ENCODE results near the gene TAOK1.

DNA sequence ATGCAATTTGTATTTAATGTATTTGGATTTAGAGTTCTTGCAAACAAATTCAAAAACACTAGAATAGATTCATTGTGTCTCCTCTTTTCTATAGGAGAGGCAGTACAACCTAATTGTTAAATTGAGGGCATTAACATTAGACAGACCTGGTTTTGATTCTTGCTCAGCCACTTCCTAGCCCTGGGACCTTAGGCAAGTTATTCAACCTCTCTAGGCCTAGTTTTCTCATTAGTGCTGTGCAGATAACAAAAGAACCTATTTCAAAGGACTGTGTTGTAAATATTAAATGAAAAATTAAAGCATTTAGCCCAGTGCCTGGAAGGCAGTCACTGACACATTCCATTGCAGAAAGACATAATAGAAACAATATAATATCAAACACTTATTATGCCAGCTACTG is 22.0 kb upstream of the TAOK1 start:
- TF ChIP-seq, protein P1, sequence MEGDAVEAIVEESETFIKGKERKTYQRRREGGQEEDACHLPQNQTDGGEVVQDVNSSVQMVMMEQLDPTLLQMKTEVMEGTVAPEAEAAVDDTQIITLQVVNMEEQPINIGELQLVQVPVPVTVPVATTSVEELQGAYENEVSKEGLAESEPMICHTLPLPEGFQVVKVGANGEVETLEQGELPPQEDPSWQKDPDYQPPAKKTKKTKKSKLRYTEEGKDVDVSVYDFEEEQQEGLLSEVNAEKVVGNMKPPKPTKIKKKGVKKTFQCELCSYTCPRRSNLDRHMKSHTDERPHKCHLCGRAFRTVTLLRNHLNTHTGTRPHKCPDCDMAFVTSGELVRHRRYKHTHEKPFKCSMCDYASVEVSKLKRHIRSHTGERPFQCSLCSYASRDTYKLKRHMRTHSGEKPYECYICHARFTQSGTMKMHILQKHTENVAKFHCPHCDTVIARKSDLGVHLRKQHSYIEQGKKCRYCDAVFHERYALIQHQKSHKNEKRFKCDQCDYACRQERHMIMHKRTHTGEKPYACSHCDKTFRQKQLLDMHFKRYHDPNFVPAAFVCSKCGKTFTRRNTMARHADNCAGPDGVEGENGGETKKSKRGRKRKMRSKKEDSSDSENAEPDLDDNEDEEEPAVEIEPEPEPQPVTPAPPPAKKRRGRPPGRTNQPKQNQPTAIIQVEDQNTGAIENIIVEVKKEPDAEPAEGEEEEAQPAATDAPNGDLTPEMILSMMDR (IDR thresholded peaks at IDR 0.05; ENCODE audit: low read depth, low read length): no peak
- no peak for TF ChIP-seq EZH2phosphoT487 (IDR thresholded peaks at IDR 0.05; ENCODE audit: low read depth)

Data from OCI-LY3 (cell line).